Upper lobe of left lung (tissue), 6 donors: Measurements from ENCODE around the gene CADM1. TPM values are rescaled to one million over a fixed set of nuclear protein-coding genes. Genes with fewer than 3 reads are reported as not detected.

Experiments used
- ATAC-seq, 2 donors: fragments of 200-7000 bp; cut with Tn5 transposase; one replicate each; pipeline ENCODE4 v1.9.1; 2022; ENCODE audit warnings: mild to moderate bottlenecking in 2 of 2, moderate library complexity in 2 of 2; ENCODE audit not compliant: low FRiP score in 2 of 2
- DNase-seq, 2 donors: peaks; one replicate each; pipeline ENCODE4 v3.0.0-alpha.2; 2019 to 2020
- H3K27ac ChIP-seq, 4 donors: fragments of 200-600 bp; sonication (generic); one replicate each; pipeline ENCODE4 v1.5.1; 2016 to 2019
- H3K27me3 ChIP-seq, 4 donors: fragments of 200-600 bp; sonication (generic); one replicate each; pipeline ENCODE4 v1.5.1; 2017 to 2019
- H3K36me3 ChIP-seq, 4 donors: fragments of 200-600 bp; sonication (generic); one replicate each; pipeline ENCODE4 v1.5.1; 2016 to 2019
- H3K4me1 ChIP-seq, 4 donors: fragments of 200-600 bp; sonication (generic); one replicate each; pipeline ENCODE4 v1.5.1; 2018 to 2019
- H3K4me3 ChIP-seq, 4 donors: fragments of 200-600 bp; sonication (generic); one replicate each; pipeline ENCODE4 v1.5.1; 2017 to 2019; ENCODE audit warnings: mild to moderate bottlenecking in 2 of 4, moderate library complexity in 1 of 4
- H3K9me3 ChIP-seq, 4 donors: fragments of 200-600 bp; sonication (generic); one replicate each; pipeline ENCODE4 v1.5.1; 2018 to 2019
- EP300 ChIP-seq, 4 donors: sonication (generic); formaldehyde crosslinking; IDR thresholded peaks; one replicate each; pipeline ENCODE4 v1.5.1; 2017; ENCODE audit warnings: antibody characterized with exemption in 4 of 4, control low read depth in 2 of 4
- POLR2A ChIP-seq, 4 donors: fragments of 450-650 bp; IDR thresholded peaks; one replicate each; pipeline ENCODE4 v1.5.1; 2016 to 2017; ENCODE audit warnings: antibody characterized with exemption in 4 of 4, mild to moderate bottlenecking in 2 of 4
- POLR2AphosphoS5 ChIP-seq, 2 donors: sonication (generic); formaldehyde crosslinking; IDR thresholded peaks; one replicate each; pipeline ENCODE4 v1.5.1; 2017; ENCODE audit warnings: antibody characterized with exemption in 2 of 2
- WGBS, 2 donors: methylation state at CpG; one replicate each; pipeline ENCODE4 v1.1.5; 2017 to 2018; 5-methylcytosine and 5-hydroxymethylcytosine counted together
- total RNA-seq, 6 donors: library from RNA; depleted of rRNA in 4 of 6; stranded (reverse); fragments of >200 nt in 4 of 6; gene quantifications; one replicate each; pipeline versions ENCODE4 v1.1.0 to v1.2.1, GENCODE V29; 2016 to 2021
- TF ChIP-seq, protein P1 (sequence below), 6 experiments: fragments of 450-650 bp in 4 of 6; fragments of 200-600 bp in 2 of 6; sonication (generic) in 2 of 6; IDR thresholded peaks; one replicate each; pipeline ENCODE4 v1.5.1; 2016 to 2019; ENCODE audit warnings: antibody characterized with exemption in 6 of 6
- donor health status: DM: no; HTN: no; CAD: no; lungs with moderate emphysema.
- donor health status: DM: no; HTN: yes; CAD: no; lungs with severe emphysema.

The CADM1 gene
- total RNA-seq, 6 donors from 2014 or later, result 69.9 to 212 (median 125) TPM

DNA sequence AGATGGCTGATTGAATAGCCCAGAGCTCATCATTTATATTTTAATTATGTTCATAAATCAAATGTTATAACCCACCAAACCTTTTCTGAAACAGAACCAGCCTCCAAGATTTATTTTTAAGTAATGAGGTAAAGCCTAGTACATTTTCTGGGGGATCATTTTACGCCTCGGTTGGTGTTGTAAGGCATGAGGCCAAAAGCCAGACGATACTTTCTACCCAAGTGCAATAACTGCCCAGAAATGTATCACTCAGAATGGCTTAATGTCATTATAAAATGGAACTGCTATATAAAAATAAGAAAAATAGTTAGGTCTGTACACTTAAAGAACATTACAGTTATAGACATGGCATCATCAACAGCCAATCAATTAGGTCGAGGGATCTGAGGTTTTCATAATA is 283.3 kb downstream of the CADM1 start:
- Histone ChIP-seq H3K4me1 (no peaks in the 10 kb centered on the region), H3K27me3 (no peaks in the 10 kb centered on the region), H3K4me3 (no peak overlapping the region), H3K9me3 (no peaks in the 10 kb centered on the region), H3K27ac (no peak overlapping the region), H3K36me3 (peaks cover 0 to 13% (median 0%) of the 10 kb centered on the region in 4 donors)
- DNase-seq (no peak), ATAC-seq (no peak)
- 89% methylated on average over 4 of the region's 4 CpGs for WGBS, 2 donors
- TF ChIP-seq EP300 (IDR thresholded peaks at IDR 0.05), result no peak
- TF ChIP-seq, protein P1, sequence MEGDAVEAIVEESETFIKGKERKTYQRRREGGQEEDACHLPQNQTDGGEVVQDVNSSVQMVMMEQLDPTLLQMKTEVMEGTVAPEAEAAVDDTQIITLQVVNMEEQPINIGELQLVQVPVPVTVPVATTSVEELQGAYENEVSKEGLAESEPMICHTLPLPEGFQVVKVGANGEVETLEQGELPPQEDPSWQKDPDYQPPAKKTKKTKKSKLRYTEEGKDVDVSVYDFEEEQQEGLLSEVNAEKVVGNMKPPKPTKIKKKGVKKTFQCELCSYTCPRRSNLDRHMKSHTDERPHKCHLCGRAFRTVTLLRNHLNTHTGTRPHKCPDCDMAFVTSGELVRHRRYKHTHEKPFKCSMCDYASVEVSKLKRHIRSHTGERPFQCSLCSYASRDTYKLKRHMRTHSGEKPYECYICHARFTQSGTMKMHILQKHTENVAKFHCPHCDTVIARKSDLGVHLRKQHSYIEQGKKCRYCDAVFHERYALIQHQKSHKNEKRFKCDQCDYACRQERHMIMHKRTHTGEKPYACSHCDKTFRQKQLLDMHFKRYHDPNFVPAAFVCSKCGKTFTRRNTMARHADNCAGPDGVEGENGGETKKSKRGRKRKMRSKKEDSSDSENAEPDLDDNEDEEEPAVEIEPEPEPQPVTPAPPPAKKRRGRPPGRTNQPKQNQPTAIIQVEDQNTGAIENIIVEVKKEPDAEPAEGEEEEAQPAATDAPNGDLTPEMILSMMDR (IDR thresholded peaks at IDR 0.05), result no peak
- TF ChIP-seq POLR2A (IDR thresholded peaks at IDR 0.05), result no peak
- TF ChIP-seq POLR2AphosphoS5 (IDR thresholded peaks at IDR 0.05), result no peak

DNA sequence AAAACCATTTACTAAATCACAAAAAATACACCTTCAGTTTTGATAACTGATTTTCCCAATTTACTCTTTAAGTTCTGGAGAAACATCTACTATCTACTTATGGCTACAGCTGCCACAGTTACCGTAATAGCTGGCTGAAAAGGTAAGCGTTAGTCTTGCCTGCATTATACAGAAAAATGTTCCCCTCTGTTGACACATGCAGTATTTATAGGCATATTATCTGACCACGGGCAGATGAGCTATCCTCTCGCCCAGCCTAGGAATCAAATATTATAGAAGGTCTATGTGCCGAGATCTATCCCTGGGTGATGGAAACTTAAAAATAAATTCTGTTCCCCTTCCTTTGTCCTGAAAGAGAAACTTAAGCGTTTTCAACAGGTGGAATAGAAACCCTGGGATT is 283.8 kb downstream of the CADM1 start:
- no peaks in the 10 kb centered on the region for H3K9me3 ChIP-seq
- TF ChIP-seq POLR2AphosphoS5 (IDR thresholded peaks at IDR 0.05), result no peak
- no peak for TF ChIP-seq EP300 (IDR thresholded peaks at IDR 0.05)
- TF ChIP-seq POLR2A (IDR thresholded peaks at IDR 0.05), result no peak
- TF ChIP-seq, protein P1 (IDR thresholded peaks at IDR 0.05), result no peak
- DNase-seq, result no peak
- H3K36me3 ChIP-seq, result peaks cover 0 to 15% (median 0%) of the 10 kb centered on the region in 4 donors
- H3K27ac ChIP-seq, result no peak overlapping the region
- 90 to 91% methylated on average over 6 of the region's 6 CpGs for WGBS, 2 donors
- no peak for ATAC-seq
- no peaks in the 10 kb centered on the region for H3K4me1 ChIP-seq
- H3K27me3 ChIP-seq, result no peaks in the 10 kb centered on the region
- H3K4me3 ChIP-seq, result no peak overlapping the region

DNA sequence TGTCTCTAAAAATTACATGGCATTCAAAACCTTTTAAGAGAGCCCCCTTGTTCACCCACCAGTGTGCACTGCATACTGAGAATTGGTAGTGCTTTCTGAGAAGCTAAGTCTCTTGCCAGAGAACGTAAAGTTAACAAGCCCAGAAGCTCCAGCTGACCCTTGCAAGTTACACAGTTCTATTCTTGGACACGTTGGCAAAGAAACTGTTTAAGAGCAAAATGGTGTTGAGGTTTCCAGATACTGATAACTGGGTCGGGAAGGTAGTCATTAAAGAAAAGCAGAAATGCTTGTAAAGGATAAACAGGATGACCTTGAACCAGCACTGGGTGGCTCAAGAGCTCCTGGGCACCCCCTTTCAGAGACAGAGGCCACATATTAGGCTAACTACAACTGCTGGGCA is 284.8 kb downstream of the CADM1 start:
- H3K4me1 ChIP-seq, result no peaks in the 10 kb centered on the region

DNA sequence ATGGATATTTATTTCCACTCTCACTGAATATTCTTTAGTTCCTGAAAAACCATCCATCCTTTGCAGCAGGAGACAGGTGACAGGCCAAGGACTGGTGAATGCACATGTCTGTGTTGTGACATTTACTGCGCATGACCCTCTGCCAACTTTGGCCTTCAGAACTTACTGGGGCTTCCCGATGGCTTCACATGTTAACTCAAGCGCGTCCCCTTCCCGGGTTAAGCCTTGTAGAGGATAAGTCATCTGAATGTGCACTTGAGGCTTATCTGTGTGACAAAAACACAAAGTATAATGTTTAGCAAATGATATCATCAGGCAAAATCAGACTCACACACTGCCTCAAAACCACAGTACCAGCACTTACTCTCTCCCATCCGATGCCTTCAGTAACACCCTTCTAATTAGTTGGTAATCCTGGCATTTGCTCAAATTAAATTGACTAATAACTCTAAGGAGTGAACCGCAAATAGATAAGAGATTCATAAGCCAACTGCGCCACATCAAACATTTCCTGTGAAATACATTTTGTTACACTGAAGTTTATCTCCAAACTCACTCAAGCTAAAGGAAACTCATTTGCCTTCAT is 286.4 kb downstream of the CADM1 start:
- no peak for DNase-seq
- Histone ChIP-seq H3K27ac (no peak overlapping the region), H3K27me3 (no peaks in the 10 kb centered on the region), H3K4me1 (no peaks in the 10 kb centered on the region), H3K36me3 (peaks cover 0 to 28% (median 0%) of the 10 kb centered on the region in 4 donors), H3K4me3 (no peak overlapping the region), H3K9me3 (no peaks in the 10 kb centered on the region)
- TF ChIP-seq, protein P1 (IDR thresholded peaks at IDR 0.05), result no peak
- no peak for TF ChIP-seq POLR2A (IDR thresholded peaks at IDR 0.05)
- TF ChIP-seq POLR2AphosphoS5 (IDR thresholded peaks at IDR 0.05), result no peak
- TF ChIP-seq EP300 (IDR thresholded peaks at IDR 0.05), result no peak
- ATAC-seq, result no peak
- WGBS, 2 donors, result 73 to 84% methylated on average over 8 of the region's 8 CpGs

More for the DNA sequence above, 284.8 kb downstream of the CADM1 start:
- no peak for DNase-seq
- ATAC-seq, result no peak
- no peaks in the 10 kb centered on the region for H3K9me3 ChIP-seq
- TF ChIP-seq POLR2A (IDR thresholded peaks at IDR 0.05) (no peak), EP300 (IDR thresholded peaks at IDR 0.05) (no peak), POLR2AphosphoS5 (IDR thresholded peaks at IDR 0.05) (no peak)
- TF ChIP-seq, protein P1 (IDR thresholded peaks at IDR 0.05), result no peak
- H3K4me3 ChIP-seq, result no peak overlapping the region
- 58 to 64% methylated on average over 3 of the region's 3 CpGs for WGBS, 2 donors
- no peak overlapping the region for H3K27ac ChIP-seq
- peaks cover 0 to 22% (median 0%) of the 10 kb centered on the region in 4 donors for H3K36me3 ChIP-seq
- no peaks in the 10 kb centered on the region for H3K27me3 ChIP-seq
